Body of pancreas (tissue), 4 donors: Measurements from ENCODE around the gene WDR7.

Experiments
- POLR2A ChIP-seq, 3 donors: fragments of 450-650 bp; IDR thresholded peaks; one replicate each; pipeline ENCODE4 v1.6.1; 2016; ENCODE audit warnings: antibody characterized with exemption in 3 of 3, mild to moderate bottlenecking in 2 of 3
- TF ChIP-seq, protein P1 (sequence below), 7 experiments: fragments of 450-650 bp in 4 of 7; fragments of 200-600 bp in 3 of 7; sonication (generic) in 3 of 7; IDR thresholded peaks; one replicate each; pipeline ENCODE4 v1.5.1; 2016 to 2019; ENCODE audit warnings: antibody characterized with exemption in 7 of 7

DNA sequence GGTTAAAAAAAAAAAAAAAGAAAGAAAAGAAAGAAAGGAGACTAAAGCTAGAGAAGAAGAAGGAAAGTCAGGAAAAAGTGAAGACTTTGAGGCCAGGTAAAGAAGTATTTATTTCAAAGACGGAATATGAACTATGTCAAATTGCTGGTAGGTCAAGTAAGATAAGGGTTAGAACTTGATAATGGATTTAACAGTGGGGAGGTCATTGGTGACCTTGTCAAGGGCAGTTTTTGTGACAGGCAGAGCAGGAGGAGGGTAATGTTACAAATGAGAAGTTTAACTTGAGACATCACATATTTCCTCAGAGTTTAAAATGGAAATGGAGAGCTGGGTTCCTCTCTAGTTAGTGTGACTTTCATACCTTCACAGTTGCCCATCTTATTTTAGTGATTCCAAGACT, 9.5 kb downstream of the WDR7 start:
- TF ChIP-seq, protein P1, sequence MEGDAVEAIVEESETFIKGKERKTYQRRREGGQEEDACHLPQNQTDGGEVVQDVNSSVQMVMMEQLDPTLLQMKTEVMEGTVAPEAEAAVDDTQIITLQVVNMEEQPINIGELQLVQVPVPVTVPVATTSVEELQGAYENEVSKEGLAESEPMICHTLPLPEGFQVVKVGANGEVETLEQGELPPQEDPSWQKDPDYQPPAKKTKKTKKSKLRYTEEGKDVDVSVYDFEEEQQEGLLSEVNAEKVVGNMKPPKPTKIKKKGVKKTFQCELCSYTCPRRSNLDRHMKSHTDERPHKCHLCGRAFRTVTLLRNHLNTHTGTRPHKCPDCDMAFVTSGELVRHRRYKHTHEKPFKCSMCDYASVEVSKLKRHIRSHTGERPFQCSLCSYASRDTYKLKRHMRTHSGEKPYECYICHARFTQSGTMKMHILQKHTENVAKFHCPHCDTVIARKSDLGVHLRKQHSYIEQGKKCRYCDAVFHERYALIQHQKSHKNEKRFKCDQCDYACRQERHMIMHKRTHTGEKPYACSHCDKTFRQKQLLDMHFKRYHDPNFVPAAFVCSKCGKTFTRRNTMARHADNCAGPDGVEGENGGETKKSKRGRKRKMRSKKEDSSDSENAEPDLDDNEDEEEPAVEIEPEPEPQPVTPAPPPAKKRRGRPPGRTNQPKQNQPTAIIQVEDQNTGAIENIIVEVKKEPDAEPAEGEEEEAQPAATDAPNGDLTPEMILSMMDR (IDR thresholded peaks at IDR 0.05) = no peak
- TF ChIP-seq POLR2A (IDR thresholded peaks at IDR 0.05) = no peak
